ENCODE data around the gene MAP7D2. TPM values are rescaled to one million over a fixed set of nuclear protein-coding genes. Genes with fewer than 3 reads are reported as not detected.

MAP7D2 gene
- total and polyA plus RNA-seq, 2 experiments from 2014 or later, result 0.90 to 1.6 TPM

GRCh38 chrX:20026278-20026677, 90.4 kb downstream of the MAP7D2 start:
- Mint-ChIP-seq H3K4me1 (peaks cover 9% of the 10 kb centered on the region; the same call in 2 of the 3 replicates), H3K27me3 (ENCODE audit: insufficient read depth, low read depth, poor library complexity) (no peaks in the 10 kb centered on the region), H3K4me3 (no peak overlapping the region), H3K27ac (no peak overlapping the region), H3K9me3 (no peaks in the 10 kb centered on the region), H3K36me3 (ENCODE audit: low read depth) (no peaks in the 10 kb centered on the region)
- TF ChIP-seq STAT1 (IDR thresholded peaks at IDR 0.05; ENCODE audit: unreplicated experiment) (no peak), ZNF331 (CRISPR knock-in tag; IDR thresholded peaks at IDR 0.05; ENCODE audit: low read depth) (no peak), CREB1 (CRISPR knock-in tag; IDR thresholded peaks at IDR 0.05; ENCODE audit: low read depth) (no peak), EZH2 (IDR thresholded peaks at IDR 0.05; ENCODE audit: low read depth, unreplicated experiment) (no peak), NANOG (IDR thresholded peaks at IDR 0.05; ENCODE audit: borderline replicate concordance) (no peak), POLR2AphosphoS5 (IDR thresholded peaks at IDR 0.05; ENCODE audit: low read depth) (no peak), JUNB (IDR thresholded peaks at IDR 0.05; ENCODE audit: unreplicated experiment) (no peak), ZNF114 (CRISPR knock-in tag; IDR thresholded peaks at IDR 0.05) (no peak)
- TF ChIP-seq, protein P1, sequence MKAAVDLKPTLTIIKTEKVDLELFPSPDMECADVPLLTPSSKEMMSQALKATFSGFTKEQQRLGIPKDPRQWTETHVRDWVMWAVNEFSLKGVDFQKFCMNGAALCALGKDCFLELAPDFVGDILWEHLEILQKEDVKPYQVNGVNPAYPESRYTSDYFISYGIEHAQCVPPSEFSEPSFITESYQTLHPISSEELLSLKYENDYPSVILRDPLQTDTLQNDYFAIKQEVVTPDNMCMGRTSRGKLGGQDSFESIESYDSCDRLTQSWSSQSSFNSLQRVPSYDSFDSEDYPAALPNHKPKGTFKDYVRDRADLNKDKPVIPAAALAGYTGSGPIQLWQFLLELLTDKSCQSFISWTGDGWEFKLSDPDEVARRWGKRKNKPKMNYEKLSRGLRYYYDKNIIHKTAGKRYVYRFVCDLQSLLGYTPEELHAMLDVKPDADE (IDR thresholded peaks at IDR 0.05), result no peak
- TF ChIP-seq, protein P2, sequence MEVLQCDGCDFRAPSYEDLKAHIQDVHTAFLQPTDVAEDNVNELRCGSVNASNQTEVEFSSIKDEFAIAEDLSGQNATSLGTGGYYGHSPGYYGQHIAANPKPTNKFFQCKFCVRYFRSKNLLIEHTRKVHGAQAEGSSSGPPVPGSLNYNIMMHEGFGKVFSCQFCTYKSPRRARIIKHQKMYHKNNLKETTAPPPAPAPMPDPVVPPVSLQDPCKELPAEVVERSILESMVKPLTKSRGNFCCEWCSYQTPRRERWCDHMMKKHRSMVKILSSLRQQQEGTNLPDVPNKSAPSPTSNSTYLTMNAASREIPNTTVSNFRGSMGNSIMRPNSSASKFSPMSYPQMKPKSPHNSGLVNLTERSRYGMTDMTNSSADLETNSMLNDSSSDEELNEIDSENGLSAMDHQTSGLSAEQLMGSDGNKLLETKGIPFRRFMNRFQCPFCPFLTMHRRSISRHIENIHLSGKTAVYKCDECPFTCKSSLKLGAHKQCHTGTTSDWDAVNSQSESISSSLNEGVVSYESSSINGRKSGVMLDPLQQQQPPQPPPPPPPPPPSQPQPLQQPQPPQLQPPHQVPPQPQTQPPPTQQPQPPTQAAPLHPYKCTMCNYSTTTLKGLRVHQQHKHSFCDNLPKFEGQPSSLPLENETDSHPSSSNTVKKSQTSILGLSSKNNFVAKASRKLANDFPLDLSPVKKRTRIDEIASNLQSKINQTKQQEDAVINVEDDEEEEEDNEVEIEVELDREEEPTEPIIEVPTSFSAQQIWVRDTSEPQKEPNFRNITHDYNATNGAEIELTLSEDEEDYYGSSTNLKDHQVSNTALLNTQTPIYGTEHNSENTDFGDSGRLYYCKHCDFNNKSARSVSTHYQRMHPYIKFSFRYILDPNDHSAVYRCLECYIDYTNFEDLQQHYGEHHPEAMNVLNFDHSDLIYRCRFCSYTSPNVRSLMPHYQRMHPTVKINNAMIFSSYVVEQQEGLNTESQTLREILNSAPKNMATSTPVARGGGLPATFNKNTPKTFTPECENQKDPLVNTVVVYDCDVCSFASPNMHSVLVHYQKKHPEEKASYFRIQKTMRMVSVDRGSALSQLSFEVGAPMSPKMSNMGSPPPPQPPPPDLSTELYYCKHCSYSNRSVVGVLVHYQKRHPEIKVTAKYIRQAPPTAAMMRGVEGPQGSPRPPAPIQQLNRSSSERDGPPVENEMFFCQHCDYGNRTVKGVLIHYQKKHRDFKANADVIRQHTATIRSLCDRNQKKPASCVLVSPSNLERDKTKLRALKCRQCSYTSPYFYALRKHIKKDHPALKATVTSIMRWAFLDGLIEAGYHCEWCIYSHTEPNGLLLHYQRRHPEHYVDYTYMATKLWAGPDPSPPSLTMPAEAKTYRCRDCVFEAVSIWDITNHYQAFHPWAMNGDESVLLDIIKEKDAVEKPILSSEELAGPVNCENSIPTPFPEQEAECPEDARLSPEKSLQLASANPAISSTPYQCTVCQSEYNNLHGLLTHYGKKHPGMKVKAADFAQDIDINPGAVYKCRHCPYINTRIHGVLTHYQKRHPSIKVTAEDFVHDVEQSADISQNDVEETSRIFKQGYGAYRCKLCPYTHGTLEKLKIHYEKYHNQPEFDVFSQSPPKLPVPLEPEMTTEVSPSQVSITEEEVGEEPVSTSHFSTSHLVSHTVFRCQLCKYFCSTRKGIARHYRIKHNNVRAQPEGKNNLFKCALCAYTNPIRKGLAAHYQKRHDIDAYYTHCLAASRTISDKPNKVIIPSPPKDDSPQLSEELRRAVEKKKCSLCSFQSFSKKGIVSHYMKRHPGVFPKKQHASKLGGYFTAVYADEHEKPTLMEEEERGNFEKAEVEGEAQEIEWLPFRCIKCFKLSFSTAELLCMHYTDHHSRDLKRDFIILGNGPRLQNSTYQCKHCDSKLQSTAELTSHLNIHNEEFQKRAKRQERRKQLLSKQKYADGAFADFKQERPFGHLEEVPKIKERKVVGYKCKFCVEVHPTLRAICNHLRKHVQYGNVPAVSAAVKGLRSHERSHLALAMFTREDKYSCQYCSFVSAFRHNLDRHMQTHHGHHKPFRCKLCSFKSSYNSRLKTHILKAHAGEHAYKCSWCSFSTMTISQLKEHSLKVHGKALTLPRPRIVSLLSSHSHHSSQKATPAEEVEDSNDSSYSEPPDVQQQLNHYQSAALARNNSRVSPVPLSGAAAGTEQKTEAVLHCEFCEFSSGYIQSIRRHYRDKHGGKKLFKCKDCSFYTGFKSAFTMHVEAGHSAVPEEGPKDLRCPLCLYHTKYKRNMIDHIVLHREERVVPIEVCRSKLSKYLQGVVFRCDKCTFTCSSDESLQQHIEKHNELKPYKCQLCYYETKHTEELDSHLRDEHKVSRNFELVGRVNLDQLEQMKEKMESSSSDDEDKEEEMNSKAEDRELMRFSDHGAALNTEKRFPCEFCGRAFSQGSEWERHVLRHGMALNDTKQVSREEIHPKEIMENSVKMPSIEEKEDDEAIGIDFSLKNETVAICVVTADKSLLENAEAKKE (CRISPR knock-in tag; IDR thresholded peaks at IDR 0.05), result no peak
- TF ChIP-seq, protein P3, sequence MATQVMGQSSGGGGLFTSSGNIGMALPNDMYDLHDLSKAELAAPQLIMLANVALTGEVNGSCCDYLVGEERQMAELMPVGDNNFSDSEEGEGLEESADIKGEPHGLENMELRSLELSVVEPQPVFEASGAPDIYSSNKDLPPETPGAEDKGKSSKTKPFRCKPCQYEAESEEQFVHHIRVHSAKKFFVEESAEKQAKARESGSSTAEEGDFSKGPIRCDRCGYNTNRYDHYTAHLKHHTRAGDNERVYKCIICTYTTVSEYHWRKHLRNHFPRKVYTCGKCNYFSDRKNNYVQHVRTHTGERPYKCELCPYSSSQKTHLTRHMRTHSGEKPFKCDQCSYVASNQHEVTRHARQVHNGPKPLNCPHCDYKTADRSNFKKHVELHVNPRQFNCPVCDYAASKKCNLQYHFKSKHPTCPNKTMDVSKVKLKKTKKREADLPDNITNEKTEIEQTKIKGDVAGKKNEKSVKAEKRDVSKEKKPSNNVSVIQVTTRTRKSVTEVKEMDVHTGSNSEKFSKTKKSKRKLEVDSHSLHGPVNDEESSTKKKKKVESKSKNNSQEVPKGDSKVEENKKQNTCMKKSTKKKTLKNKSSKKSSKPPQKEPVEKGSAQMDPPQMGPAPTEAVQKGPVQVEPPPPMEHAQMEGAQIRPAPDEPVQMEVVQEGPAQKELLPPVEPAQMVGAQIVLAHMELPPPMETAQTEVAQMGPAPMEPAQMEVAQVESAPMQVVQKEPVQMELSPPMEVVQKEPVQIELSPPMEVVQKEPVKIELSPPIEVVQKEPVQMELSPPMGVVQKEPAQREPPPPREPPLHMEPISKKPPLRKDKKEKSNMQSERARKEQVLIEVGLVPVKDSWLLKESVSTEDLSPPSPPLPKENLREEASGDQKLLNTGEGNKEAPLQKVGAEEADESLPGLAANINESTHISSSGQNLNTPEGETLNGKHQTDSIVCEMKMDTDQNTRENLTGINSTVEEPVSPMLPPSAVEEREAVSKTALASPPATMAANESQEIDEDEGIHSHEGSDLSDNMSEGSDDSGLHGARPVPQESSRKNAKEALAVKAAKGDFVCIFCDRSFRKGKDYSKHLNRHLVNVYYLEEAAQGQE (IDR thresholded peaks at IDR 0.05; ENCODE audit: unreplicated experiment), result no peak
- no peaks in the 10 kb centered on the region for H3K4me1 ChIP-seq (ENCODE audit: insufficient read depth)
- no peaks in the 10 kb centered on the region for H3K9me2 ChIP-seq (ENCODE audit: insufficient read depth)
- no peak overlapping the region for H3K4me3 ChIP-seq
- no peak for ATAC-seq
- H3K27ac ChIP-seq (ENCODE audit: low read depth), result no peak overlapping the region
- H3F3A ChIP-seq (replicated peaks; ENCODE audit: low read depth), result no peaks in the 10 kb centered on the region
- H2AFZ ChIP-seq, result no peak overlapping the region
- H3K4me2 ChIP-seq, result no peak overlapping the region
- no peaks in the 10 kb centered on the region for H3K27me3 ChIP-seq (ENCODE audit: insufficient read depth)
- DNase-seq (ENCODE audit: low spot score), result no peak
- no peaks in the 10 kb centered on the region for H4K20me1 ChIP-seq (replicated peaks; ENCODE audit: insufficient read depth)
- H3K36me3 ChIP-seq (ENCODE audit: insufficient read depth), result no peaks in the 10 kb centered on the region
- no peaks in the 10 kb centered on the region for H3K79me2 ChIP-seq (replicated peaks; ENCODE audit: insufficient read depth)
